Iris pigment epithelial cell (primary cell): ENCODE results near the gene SEMA6A.

ENCODE experiments used
- DNase-seq: peaks from one replicate; pipeline ENCODE4 v3.0.0-alpha.2; 2011; ENCODE audit warnings: low read depth

Gene SEMA6A

DNA sequence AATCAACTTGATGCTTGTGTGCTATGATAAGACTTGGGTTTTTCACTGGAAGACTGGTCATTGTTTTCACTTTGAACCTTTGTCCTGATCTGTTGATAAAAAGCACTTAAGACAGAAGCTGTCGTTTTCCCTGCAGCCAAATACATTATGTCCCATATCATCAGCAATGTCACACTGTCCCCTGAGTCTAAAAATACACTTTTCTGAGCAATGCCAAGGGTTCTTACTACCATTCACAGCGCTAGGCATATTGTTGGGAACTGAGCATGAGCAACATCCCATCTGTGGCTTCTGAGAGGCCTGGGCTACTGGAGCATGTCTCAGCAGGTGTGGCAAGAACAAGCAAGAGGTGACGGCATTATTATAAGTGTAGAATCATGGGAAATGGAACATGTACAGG, 81.8 kb downstream of the SEMA6A start:
- no peak for DNase-seq

DNA sequence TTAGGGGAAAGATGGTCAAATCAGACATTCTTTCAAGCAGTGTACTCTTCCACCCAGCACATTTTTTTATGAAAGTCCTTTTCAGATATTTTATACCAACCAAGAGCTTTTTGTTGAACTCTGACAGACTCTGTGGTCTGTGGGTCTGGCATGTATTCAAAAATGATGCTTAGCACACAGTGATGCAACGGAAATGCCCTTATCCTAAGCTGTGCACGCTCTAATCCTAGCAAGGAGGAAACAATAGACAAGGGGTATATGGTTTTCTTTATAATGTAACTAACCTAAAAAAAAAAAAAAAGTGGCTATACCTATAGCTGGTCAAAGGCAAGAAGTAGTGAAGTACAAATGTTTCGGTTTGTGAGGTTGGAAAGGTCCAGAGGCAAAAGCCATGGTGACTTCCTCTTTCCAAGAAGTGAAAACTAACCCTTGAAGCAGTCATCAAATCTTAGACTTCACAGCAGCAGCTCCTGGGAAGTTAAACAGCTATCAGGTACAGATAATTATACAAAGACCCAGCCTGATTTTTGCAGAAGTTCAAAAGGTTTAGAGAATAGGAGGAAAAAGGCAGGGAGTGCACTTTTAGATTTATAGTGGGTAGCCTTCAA, 82.5 kb downstream of the SEMA6A start:
- DNase-seq = peak; percentile 95

DNA sequence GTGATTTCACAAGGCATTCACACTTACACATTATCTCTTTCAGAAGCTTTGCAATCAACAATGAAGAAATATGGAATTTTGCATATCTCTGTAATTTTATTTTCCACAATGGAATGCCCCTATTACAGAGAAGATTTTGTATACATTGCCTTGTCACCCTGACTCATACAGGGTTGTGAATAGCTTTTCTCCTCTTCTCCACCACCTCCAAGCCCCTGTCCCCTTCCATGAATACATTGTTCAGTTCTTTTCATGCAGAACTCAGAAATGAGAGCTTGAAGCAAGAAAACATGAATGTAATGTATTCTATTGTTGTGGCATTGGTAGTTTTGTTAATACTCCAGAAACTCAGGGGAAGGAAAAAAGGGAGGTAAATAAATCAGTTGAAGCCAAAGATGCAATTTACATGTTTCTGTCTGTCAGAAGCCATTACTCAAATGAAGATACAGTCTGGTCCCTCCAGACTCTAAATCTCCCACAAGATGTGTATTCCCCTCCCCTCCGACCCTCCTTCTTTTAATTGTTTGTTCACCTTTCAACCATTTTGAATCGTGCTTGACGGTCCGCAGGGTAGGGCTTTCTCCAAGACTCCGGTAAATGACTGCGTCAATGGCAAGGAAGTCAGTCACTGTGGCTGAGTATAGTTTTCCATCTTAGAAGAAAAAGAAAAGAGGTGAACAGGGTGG, 86.1 kb downstream of the SEMA6A start:
- no peak for DNase-seq

DNA sequence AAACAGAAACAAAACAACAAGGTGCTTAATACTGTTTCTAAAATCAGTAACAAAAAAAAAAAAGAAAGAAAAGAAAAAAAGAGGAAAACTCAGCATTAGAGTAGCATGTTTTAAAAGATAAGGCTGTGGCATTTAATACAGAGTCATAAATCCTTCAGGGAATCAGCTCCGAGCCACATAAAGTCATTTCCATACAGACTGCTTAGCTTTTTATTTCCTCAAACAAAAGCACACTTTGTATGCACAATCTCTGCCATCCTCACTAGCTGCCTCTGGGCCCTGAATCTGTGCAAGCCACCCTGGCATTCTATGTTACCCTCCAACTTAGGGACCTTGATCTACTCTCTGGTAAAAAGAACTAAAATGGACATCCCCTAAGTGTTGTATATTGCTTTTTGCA, 87.6 kb downstream of the SEMA6A start:
- no peak for DNase-seq

DNA sequence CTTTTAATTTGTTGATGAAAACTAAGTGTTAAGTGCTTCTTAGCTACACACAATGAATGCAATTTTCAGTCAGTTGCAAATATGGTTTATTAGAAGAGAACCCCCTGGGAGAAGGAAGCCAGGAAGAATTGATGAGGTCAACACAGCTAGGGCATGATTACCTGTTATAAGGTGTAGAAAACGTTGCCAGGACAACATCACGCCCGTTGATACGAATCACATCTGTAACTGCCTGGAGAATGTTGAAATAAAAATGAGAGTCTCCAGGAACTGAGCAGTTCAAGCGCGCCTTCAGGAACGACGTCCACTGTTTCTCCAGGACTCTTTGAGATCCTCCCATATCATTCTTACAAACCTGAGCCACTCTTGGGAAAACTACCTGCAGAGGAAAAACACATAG, 88.0 kb downstream of the SEMA6A start:
- no peak for DNase-seq

DNA sequence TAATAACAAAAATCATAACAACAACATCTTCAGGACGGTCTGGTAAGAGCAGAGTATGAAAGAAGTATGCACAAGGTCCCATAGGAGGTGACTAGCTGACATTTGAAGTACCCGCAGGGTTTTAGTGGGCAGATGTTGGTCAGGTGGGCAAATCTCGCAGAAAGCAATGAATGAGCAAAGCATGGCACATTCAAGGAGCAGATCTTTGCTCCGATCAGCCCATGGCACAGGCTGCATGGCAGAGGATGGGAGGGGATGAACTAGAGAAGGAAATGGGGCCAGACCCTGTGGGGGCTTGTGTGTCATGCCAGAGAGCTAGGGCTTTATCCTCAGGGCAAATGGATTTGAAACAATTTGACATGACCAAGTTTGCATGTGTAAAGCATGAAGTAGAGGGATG, 90.0 kb downstream of the SEMA6A start:
- no peak for DNase-seq

DNA sequence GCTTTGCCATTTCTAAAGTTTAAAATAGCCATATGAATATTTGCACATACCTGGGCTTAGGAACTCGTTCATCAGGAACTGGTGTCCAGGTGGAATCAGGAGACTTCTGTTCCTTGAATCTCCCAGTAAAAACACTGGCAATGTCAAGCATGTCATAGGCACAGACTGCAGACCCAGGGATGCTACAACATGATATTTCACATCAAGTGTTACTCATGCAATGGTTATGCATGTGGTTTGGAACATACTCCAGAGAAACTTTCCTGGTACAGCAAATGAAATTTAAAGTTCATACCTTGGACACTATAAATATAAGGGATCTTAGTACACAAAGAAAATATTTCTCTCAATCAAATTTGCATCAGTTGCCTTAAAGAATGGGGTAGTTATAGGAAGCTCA, 92.2 kb downstream of the SEMA6A start:
- DNase-seq = peak; percentile 70

DNA sequence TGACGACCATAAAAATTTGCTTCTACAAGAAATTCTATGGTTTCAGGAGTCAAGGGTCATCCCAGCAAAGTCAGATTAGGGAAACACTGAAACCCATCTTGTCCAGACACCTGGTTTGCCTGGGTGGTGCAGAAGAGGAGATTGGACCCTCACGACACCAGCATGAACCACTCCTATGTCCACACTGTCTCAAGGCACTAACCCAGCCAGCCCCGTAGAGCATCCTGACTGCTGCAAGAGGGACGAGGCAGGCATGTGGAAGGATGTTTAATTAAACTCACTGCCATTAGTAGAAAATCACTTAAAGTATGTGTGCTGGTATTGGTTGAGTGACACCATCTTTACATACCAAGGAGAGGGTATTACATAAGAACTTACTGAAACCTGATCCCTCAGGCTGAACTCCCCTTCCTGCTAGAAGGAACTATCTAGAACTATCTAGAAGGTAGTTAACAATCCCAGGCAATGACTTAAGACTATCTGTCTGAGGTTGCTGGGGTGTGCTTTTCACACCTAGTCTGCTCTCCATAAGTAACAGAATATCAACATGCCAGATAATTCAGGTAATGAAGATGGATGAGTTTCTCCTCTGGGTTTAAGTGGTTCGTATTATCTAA, 93.6 kb downstream of the SEMA6A start:
- DNase-seq = peak; percentile 34

DNA sequence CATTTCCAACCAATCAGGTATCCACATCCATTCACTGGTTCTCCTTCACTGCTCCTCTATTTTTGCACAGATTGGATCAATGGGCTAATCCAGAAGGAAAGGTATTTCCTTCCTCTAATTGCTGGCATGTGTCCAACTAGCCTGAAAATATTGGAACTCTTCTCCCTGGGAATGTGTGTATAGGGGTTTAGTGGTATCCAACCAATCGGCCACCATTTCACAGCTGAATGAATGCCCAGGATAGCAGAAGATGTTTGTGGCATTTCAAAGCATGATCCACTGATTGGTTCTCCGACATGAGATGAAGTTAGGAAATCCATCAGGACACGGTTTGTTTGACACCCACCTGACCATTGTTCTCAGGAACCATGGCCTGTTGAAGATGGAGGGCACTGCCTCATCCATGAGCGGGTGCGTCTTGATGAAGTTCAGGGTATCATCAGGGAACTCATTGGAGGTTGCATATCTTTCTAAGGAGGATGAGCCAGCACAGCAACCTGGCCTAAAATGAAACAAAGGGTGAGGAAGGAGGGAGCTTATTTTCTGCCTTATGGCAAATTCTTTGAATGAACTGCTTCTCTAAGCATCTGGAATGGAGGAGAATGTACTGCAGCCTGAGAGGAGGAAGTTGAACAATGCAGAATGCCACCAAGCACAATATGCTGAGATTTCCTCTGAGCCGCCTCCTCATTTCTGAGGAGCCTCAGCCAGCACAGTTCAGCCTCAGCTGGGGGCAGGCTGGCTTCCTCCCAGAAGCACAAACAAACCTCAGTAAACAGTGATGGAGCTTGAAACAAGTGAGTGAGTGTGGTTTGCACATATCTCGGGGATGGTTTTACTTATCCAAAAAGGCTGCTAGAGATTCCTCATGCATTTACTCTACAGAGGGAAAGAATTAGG, 94.6 kb downstream of the SEMA6A start:
- no peak for DNase-seq

DNA sequence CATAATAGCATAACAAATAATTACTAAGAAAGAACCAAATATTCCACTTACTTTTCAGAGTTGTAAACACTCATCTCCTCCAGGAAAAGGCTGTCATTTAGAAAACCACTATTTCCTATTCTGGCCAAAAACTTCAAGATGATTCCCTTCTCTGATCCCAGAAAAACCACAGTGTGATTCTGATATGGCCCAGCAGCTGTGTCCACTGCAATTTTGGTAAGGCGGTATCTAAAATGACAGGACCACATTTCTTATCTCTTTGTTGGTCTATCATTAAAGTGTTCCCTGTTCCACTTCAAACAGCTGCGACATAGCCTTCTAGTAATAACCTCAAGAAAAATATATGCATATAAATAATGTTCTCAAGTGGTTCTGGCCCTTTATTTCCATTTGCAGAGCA, 96.1 kb downstream of the SEMA6A start:
- no peak for DNase-seq

DNA sequence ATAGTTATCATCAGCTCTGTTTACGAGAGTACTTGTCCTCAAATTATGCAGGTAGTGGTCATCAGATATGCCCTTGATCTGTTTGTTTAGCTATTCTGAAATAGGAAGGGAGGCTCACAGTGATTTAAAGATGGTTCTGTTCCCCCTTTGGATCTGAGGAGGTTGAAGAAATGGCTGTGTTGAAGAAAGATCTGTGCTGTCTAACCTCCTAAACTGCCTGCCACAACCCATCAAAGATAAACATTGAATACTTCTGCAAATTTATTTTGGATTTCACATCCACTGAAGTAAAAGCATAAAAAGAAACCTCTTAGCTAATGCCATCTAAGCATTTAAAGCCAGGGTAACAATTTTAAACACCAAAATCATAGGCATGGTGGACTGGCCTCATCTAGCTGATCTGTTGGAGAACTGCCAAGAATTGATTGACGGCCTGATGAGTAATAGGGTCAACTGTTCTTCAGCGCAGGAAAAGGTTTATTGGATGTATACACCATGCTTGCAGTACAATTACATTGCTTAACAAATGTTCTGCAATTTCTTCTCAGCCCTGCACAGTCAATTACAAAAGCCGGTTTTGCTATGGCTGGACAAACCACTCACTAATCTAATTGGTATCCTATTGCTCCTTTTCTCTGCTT, 97.6 kb downstream of the SEMA6A start:
- DNase-seq = peak; percentile 70

DNA sequence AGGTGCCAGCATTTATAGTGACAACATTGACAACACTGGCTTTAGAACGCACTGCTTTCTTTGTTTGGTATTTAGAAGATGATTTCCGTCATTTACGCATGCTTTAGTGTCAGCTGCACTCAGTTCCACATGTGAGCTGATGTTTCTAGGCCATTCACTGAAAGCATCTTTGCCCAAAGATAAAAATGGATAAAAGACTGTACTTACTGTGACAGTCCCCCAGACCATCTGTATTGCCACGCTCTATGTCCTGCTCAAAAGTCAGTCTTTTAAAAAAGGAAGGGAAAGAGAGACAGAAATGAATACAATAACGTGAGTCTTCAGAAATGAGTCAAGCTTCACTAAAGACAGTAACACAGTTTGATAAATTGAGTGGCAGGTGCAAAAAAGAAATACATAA, 99.3 kb downstream of the SEMA6A start:
- DNase-seq = no peak

DNA sequence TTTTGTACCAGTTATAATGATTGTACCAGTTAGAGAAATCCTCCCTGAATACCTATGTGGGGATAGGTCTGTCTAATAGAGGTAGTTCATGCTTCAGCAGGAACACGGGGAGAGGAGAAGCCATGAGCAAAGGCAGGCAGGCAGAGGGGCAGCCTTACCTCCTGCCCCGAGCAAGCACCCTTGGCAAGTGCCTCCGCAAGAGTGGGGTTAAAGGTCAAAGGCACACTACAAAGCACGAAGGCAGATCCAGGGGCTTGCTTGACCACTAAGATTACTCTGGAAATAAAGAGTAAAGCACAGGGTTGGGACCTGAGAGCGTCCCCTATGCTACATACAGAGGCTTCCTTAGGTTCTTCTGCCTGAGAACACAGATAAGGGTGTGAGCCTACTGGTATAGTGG, 100.9 kb downstream of the SEMA6A start:
- no peak for DNase-seq

DNA sequence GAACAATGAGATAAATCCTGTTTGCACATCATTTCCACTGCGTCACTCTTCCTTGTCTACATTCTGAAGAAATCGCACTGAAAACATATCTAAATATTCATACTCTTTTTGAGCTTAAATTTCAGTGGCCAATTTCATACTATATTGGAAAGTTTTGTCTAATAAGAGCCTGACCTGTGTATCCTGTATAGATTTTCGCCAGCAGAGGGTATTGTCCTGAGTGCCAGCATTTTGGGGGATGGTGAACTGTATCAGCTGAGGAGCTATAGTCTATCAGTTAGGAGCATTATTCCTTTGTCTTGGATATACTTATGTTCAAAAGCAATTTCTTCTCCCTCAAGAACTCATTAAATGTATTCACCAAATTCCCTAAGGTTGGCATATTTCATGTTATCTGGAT, 102.3 kb downstream of the SEMA6A start:
- no peak for DNase-seq

DNA sequence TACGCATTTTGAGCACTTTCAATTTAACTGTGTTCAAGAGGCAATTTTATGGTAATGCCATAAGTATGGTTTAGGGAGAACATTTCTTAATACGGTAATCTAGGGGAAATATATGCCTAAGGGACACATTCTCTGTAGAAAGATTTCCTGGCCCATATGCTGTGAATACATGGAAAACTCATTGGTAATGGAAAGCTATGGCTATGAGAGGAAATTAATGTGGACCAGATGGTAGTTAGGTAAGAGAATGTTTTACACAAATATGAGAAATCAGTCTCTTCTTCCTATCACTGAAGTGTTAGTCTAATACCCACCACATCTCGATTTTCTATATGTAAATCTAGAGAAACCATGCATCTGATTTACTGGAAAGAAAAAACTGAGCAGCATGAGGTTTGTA, 105.0 kb downstream of the SEMA6A start:
- DNase-seq = no peak

DNA sequence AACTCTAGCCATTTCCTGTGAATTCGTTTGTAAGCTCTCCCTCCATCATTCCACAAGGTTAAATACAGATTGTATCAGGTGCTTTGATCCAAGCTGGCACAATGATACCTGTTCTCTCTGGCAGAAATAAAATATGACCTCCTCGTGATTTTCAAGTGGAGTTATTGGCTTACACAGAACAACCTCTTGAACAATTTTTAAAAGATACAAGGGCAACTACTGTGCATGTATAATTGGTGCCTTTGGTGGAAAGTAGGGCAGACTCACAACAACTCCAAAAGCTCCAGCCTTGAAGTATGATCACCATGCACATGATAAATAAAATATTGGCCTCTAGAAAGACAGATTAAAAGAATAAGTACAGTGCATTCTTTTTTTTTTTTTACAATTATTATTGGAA, 106.0 kb downstream of the SEMA6A start:
- DNase-seq = no peak

DNA sequence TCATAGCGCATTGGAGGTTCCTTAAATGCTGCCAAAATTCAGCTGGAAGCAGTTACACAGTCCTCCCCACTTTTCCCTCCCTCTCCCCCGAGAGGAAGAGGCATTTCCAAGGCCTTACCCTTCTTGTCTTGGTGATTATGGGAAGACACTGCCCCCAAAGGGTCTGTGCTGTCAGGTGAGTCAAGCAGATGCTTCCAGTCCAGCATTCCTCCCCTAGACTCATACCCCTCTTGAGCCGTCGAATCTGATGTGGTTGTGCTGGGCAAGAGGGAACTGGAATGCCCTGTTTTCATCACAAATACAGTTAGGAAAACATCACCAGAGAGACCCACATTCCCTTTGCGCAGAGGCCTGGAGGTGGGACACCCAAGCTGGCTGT, 107.2 kb downstream of the SEMA6A start:
- no peak for DNase-seq

DNA sequence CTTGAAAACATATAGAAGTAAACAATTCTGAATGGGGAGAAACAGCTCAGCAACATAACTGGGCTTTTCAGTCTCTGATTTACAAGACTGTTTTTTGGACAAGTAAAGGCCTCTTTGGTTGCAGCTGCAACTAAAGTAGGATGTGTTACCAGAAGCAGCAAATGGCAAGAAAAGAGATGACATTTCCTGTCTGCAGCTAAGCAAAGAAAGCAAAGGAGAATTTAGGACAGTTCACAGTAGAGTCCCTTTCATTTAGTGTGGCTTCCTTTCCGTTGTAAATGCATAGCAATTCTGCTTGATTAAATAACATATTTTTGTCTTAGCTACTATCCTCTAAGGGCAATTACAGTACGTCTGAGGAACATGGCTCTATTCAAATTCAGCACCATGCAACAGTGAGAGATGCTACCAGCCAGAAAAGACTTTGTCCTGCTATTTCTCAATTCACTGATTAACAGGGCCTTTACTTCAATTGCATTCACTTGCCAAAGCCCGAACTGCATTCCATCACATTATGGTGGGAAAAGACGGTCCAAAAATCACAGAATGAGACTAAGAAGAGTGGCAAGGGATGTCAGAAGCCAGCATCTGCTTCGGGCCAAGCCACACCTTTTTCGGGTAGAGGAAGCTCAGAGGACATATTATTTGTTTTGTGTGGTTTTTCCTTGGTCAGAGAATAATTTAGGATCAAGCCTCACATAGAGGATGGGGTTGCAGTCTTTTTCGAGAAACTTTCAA, 107.7 kb downstream of the SEMA6A start:
- DNase-seq = no peak

DNA sequence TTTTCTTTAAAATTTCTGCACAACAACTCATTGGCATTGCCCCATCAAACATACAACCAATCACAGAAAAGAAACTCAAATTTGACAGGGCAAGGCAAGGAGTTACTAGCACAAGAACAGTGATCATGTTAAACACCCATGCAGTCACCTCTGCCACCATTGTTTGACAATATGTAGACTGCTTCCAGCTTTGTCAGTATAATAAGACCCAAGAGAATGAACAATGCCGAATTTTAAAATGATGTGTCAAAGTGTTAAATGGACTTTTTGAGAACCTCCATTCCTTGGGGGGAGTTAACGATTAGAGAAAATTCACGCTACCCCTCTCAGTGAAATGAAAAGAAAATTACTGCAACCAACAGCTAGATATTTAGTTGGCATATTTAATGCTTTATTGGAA, 109.2 kb downstream of the SEMA6A start:
- no peak for DNase-seq

DNA sequence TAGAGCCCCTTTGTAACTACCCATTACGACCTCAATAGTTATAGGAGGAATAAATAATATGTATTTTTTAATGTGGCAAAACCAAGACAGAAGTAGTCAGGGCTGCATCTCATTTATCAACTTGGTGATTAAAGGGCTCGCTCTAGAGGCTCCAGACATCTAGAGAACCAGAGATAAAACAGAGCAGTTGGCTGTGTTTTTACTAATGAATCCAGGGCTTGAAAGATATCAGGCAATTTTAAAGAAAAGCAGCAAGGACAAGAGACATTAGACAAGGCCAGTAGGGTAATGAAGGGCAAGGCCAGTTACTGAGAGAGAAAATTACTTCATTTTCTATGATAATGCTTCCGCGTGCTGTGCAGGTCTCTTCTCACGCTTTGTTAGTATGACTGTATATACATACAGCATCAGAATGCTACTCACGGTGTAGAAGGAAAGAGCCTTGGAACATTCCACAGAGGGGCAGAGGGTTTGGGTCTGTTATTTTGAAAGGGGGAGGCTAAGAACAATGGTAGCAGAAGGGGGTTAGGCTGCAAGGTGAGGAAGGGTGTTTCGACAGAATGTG, 110.4 kb downstream of the SEMA6A start:
- DNase-seq = no peak

DNA sequence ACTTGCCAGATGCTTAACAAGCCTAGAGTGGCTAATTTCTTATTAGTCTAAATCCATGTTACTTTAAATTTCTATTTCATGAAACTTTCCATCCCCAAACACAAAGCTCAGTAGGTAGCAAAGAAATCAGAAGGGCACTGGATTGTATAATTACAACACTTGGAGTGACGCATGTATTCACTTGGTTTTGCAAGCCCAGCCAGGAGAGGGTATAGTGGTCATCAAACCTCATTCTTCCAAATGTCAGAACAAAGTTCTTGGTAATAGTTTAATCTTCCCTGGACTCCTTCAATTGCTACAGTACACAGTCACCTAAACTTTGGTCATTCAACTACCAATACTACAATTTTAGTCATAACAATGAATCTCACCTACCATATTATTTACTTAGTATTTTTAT, 112.1 kb downstream of the SEMA6A start:
- DNase-seq = no peak
